ENCODE measurements around the gene SARS1.
A peak's percentile ranks its signal among the peaks of the same experiment; 100 is the strongest.

SARS1 gene

DNA sequence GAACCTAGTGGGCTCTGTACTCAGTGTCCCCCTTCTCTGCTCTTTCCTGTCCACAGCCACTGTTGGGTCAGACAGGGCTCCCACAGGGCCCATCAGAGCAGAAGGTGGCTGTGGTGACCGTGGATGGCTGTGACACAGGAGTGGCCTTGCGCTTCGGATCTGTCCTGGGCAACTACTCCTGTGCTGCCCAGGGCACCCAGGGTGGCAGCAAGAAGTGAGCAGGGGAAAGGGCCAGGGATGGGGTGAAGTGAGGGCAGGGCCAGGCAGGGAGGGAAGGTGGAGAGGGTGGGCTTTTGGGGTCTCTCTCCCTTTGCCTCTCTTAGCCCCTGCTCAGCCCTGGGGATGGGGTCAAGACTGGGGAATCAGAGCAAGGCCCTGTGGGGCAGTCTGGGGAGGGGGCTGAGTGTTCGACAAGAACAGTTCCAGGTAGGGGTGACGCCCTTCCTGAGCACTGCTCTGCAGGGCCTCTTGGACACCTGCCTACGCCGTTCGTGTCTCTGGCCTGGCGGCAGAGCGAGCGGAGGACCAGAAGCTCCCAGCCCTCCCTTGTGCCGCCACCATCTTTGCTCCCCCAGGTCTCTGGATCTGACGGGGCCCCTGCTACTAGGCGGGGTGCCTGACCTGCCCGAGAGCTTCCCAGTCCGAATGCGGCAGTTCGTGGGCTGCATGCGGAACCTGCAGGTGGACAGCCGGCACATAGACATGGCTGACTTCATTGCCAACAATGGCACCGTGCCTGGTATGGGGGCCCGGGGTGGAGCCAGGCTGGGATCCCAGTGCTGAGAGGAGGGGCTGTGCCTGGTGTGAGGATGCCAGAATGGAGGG is 48.7 kb downstream of the SARS1 start:
- DNase-seq = no peak

GRCh38 chr1:109263234-109263596 is 49.5 kb downstream of the SARS1 start:
- DNase-seq = no peak

DNA sequence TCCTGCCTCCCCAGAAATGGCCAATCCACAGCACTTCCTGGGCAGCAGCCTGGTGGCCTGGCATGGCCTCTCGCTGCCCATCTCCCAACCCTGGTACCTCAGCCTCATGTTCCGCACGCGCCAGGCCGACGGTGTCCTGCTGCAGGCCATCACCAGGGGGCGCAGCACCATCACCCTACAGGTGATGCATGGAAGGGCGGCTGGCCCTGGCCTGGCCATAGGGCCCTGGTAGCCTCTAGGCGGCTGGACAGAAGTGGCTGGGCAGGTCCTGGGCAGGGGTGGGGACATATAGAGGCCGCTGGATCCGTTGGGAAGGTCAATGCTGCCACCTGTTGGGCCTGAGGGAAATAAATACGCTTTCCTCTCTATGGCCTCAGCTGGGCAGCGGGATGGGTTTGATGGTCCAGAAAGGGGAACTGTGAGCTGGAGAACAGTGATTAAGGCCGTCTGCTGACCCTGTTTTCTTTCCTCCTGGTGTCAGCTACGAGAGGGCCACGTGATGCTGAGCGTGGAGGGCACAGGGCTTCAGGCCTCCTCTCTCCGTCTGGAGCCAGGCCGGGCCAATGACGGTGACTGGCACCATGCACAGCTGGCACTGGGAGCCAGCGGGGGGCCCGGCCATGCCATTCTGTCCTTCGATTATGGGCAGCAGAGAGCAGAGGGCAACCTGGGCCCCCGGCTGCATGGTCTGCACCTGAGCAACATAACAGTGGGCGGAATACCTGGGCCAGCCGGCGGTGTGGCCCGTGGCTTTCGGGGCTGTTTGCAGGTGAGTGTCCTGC is 50.1 kb downstream of the SARS1 start:
- peak; percentile 75 for DNase-seq

GRCh38 chr1:109264379-109264755 is 50.6 kb downstream of the SARS1 start:
- no peak for DNase-seq

DNA sequence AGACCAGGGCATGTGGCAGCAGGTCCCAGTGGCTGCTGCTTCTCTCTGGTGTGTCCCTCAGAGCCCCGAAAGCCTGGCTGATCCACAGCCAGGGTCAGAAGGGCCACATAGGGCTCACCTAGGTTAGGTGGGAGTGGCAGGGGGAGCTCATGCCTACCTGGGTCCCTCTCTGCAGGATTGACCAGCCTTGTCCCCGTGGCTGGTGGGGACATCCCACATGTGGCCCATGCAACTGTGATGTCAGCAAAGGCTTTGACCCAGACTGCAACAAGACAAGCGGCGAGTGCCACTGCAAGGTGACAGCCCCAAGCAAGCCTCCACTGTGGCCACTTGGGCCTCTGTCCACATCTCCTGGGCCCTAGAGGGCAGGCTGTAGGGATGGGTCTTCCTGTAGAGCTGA is 51.3 kb downstream of the SARS1 start:
- no peak for DNase-seq

- DNase-seq = no peak
Observed at GRCh38 chr1:109265741-109266330, 52.1 kb downstream of the SARS1 start.

GRCh38 chr1:109266965-109267364 is 53.2 kb downstream of the SARS1 start:
- DNase-seq = no peak

DNA sequence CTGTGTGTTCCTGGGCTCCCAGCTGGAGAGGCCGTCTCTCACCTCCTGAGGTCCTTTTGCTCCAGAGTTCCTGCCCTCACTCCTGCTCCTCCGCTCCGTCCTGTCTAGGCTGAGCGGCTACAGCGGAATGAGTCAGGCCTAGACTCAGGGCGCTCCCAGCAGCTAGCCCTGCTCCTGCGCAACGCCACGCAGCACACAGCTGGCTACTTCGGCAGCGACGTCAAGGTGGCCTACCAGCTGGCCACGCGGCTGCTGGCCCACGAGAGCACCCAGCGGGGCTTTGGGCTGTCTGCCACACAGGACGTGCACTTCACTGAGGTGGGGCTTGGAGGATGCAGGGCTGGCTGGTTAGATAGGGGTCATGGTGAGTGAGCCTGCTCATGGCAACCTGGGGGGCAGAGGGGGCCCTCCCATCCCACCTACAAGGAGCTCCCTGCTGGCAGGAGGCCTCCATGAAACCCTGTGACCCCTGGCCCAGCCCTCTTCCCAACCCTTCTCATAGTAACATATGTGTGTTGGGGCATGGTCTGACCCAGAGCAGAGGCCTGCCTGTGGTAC is 54.1 kb downstream of the SARS1 start:
- DNase-seq = no peak

DNA sequence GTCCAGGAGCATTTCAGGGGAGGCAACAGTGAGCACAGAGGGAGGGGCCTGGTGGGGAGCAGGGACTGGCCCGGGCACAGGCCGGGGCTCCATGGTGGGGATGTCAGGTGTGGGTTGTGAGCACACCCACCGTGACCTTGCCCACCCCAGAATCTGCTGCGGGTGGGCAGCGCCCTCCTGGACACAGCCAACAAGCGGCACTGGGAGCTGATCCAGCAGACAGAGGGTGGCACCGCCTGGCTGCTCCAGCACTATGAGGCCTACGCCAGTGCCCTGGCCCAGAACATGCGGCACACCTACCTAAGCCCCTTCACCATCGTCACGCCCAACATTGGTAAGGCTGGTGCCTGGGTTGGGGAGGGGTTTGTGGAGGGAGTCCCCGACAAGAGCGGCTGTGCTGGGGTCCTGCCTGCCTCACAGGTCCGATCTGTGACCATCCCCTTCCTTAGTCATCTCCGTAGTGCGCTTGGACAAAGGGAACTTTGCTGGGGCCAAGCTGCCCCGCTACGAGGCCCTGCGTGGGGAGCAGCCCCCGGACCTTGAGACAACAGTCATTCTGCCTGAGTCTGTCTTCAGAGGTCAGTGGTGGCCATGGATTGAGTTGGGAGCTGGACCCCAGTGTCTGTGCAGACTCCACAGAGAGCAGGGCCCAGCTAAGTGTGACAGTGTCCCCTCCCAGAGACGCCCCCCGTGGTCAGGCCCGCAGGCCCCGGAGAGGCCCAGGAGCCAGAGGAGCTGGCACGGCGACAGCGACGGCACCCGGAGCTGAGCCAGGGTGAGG is 54.9 kb downstream of the SARS1 start:
- DNase-seq = no peak

DNA sequence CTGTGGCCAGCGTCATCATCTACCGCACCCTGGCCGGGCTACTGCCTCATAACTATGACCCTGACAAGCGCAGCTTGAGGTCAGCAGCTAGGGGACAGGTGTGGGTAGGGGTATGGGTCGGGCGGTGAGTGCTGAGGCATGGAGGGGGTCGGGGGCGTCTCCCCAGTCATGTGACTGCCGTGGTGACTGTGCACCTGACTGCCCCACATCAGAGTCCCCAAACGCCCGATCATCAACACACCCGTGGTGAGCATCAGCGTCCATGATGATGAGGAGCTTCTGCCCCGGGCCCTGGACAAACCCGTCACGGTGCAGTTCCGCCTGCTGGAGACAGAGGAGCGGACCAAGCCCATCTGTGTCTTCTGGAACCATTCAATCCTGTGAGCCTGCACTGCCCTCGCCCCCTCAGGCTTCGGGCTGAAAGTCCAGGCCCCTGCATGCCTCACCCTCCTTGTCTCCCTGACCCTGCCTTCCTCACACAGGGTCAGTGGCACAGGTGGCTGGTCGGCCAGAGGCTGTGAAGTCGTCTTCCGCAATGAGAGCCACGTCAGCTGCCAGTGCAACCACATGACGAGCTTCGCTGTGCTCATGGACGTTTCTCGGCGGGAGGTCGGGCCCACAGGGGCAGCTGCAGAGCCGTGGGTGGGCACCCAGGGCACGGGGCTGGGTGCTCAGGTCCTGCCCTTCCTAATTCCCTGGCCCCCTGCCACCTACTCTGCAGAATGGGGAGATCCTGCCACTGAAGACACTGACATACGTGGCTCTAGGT is 55.7 kb downstream of the SARS1 start:
- DNase-seq = no peak

DNA sequence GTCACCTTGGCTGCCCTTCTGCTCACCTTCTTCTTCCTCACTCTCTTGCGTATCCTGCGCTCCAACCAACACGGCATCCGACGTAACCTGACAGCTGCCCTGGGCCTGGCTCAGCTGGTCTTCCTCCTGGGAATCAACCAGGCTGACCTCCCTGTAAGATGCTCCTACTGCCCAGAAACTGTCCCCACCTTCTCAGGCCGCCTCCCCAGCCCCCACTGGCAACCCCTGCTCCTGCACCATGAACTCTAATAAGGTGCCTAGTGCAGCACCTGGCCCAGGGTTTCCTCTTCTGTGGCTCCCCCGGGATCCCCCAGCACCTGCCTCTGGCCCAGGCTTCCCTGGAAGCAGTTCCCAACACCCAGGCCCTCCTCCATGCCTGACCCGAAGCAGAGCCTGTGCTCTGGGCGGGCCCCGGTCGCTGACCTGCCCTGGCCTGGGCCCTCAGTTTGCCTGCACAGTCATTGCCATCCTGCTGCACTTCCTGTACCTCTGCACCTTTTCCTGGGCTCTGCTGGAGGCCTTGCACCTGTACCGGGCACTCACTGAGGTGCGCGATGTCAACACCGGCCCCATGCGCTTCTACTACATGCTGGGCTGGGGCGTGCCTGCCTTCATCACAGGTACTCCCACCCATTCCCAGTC is 56.4 kb downstream of the SARS1 start:
- DNase-seq = no peak

GRCh38 chr1:109270623-109271317 is 57.1 kb downstream of the SARS1 start:
- DNase-seq = no peak

- no peak for DNase-seq
Observed at GRCh38 chr1:109271458-109271857, 57.7 kb downstream of the SARS1 start.

GRCh38 chr1:109272021-109272799 is 58.5 kb downstream of the SARS1 start:
- DNase-seq = no peak

DNA sequence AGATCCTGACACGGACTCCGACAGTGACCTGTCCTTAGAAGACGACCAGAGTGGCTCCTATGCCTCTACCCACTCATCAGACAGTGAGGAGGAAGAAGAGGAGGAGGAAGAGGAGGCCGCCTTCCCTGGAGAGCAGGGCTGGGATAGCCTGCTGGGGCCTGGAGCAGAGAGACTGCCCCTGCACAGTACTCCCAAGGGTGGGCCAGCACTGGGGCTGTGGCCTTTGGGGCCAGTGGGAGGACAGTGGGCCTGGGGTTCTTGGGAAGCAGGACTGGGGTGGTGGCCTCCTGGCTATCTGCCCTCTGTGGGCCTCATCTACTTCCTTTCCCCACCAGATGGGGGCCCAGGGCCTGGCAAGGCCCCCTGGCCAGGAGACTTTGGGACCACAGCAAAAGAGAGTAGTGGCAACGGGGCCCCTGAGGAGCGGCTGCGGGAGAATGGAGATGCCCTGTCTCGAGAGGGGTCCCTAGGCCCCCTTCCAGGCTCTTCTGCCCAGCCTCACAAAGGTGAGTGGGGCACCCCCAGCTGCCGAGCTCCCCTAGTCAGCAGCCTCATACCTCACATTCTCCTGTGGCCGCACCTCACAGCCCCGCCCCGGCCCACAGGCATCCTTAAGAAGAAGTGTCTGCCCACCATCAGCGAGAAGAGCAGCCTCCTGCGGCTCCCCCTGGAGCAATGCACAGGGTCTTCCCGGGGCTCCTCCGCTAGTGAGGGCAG is 59.3 kb downstream of the SARS1 start:
- no peak for DNase-seq

- DNase-seq = no peak
Observed at GRCh38 chr1:109273570-109274288, 60.0 kb downstream of the SARS1 start.

DNA sequence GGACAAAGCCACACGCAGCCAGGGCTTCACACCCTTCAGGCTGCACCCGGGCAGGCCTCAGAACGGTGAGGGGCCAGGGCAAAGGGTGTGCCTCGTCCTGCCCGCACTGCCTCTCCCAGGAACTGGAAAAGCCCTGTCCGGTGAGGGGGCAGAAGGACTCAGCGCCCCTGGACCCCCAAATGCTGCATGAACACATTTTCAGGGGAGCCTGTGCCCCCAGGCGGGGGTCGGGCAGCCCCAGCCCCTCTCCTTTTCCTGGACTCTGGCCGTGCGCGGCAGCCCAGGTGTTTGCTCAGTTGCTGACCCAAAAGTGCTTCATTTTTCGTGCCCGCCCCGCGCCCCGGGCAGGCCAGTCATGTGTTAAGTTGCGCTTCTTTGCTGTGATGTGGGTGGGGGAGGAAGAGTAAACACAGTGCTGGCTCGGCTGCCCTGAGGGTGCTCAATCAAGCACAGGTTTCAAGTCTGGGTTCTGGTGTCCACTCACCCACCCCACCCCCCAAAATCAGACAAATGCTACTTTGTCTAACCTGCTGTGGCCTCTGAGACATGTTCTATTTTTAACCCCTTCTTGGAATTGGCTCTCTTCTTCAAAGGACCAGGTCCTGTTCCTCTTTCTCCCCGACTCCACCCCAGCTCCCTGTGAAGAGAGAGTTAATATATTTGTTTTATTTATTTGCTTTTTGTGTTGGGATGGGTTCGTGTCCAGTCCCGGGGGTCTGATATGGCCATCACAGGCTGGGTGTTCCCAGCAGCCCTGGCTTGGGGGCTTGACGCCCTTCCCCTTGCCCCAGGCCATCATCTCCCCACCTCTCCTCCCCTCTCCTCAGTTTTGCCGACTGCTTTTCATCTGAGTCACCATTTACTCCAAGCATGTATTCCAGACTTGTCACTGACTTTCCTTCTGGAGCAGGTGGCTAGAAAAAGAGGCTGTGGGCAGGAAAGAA is 61.1 kb downstream of the SARS1 start:
- peak; percentile 70 for DNase-seq

Data from right kidney (tissue), 1 donor.